Hepatocyte (in vitro differentiated cells): ENCODE data around the gene PTH1R. TPM values are rescaled to one million over a fixed set of nuclear protein-coding genes. Genes with fewer than 3 reads are reported as not detected.

Experiments used
- DNase-seq: peaks from one replicate; pipeline ENCODE4 v3.0.0-alpha.2; 2016; ENCODE audit warnings: low spot score
- H2AFZ ChIP-seq: fragments of 200-600 bp; sonication (generic); 2 replicates; pipeline ENCODE4 v1.6.0; 2016; ENCODE audit warnings: antibody characterized with exemption, mild to moderate bottlenecking
- H3K27ac ChIP-seq: fragments of 200-600 bp; sonication (generic); 2 replicates; pipeline ENCODE4 v1.5.1; 2016; ENCODE audit warnings: mild to moderate bottlenecking
- H3K27me3 ChIP-seq: fragments of 200-600 bp; sonication (generic); 2 replicates; pipeline ENCODE4 v1.6.1; 2016
- H3K36me3 ChIP-seq: fragments of 200-600 bp; sonication (generic); replicated peaks from 2 replicates; pipeline ENCODE4 v1.5.1; 2016; ENCODE audit warnings: low read depth; ENCODE audit not compliant: insufficient read depth
- H3K4me1 ChIP-seq: fragments of 200-600 bp; sonication (generic); 2 replicates; pipeline ENCODE4 v1.5.1; 2016; ENCODE audit warnings: mild to moderate bottlenecking, moderate library complexity; ENCODE audit not compliant: insufficient read depth
- H3K4me2 ChIP-seq: fragments of 200-600 bp; sonication (generic); 2 replicates; pipeline ENCODE4 v1.6.0; 2016
- H3K4me3 ChIP-seq: fragments of 200-600 bp; sonication (generic); 2 replicates; pipeline ENCODE4 v1.5.1; 2016; ENCODE audit warnings: mild to moderate bottlenecking
- H3K79me2 ChIP-seq: fragments of 200-600 bp; sonication (generic); 2 replicates; pipeline ENCODE4 v1.6.0; 2017; ENCODE audit warnings: mild to moderate bottlenecking
- H3K9me2 ChIP-seq: fragments of 200-600 bp; sonication (generic); replicated peaks from 2 replicates; pipeline ENCODE4 v1.6.0; 2017; ENCODE audit warnings: mild to moderate bottlenecking; ENCODE audit not compliant: insufficient read depth
- H3K9me3 ChIP-seq: fragments of 200-600 bp; sonication (generic); 2 replicates; pipeline ENCODE4 v1.5.1; 2016; ENCODE audit warnings: low read depth, mild to moderate bottlenecking
- H4K20me1 ChIP-seq: fragments of 200-600 bp; sonication (generic); 2 replicates; pipeline ENCODE4 v1.6.0; 2016; ENCODE audit warnings: mild to moderate bottlenecking; ENCODE audit not compliant: insufficient read depth, poor library complexity, severe bottlenecking
- CTCF ChIP-seq: fragments of 200-600 bp; sonication (generic); IDR thresholded peaks from 2 replicates; pipeline ENCODE4 v1.5.1; 2016; ENCODE audit warnings: antibody characterized with exemption, mild to moderate bottlenecking; ENCODE audit not compliant: poor library complexity
- EZH2 ChIP-seq: fragments of 200-600 bp; sonication (generic); IDR thresholded peaks from 2 replicates; pipeline ENCODE4 v1.6.1; 2016; ENCODE audit warnings: antibody characterized with exemption, mild to moderate bottlenecking, borderline replicate concordance
- EZH2phosphoT487 ChIP-seq: fragments of 200-600 bp; sonication (generic); IDR thresholded peaks from one replicate; pipeline ENCODE4 v1.6.1; 2018; ENCODE audit warnings: antibody characterized with exemption, mild to moderate bottlenecking, low read depth, moderate library complexity; ENCODE audit not compliant: unreplicated experiment, severe bottlenecking
- WGBS: methylation state at CpG from one replicate; pipeline ENCODE4 v1.1.6; 2016; ENCODE audit warnings: low lambda C conversion rate; ENCODE audit errors: missing lambda C conversion rate; 5-methylcytosine and 5-hydroxymethylcytosine counted together
- polyA plus RNA-seq: library from polyadenylated mRNA; unstranded; fragments of >200 nt; fragmentation: Nextera tagmentation; extraction: Ambion mirVana; gene quantifications from 2 replicates; pipeline ENCODE4 v1.2.1, GENCODE V29; 2016
- total RNA-seq: library from RNA; depleted of rRNA; stranded (reverse); fragments of >200 nt; gene quantifications from 2 replicates; pipeline ENCODE4 v1.2.3, GENCODE V29; 2014

Gene PTH1R
- total and polyA plus RNA-seq, 2 experiments from 2014 or later = 14.5 to 31.0 TPM

DNA sequence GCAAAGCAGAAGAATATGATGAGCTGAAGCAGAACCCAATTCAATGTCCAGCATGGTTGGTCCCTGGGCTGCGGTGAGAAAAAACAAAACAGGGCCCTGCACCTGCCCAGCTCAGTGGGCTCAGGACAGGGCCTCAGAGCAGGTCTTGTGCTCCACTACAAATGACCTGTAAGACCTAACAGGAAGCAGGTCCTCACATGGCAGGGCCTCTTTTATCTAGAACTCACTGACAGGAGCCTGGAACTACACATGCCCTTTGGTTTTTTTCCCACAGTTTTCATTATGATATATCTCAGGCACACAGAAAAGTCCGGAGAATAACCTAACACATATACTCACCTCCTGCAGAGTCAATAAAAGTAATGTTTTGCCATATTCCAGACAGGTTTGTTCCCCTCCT lies 60.6 kb downstream of the PTH1R start:
- Histone ChIP-seq H3K36me3 (no peaks in the 10 kb centered on the region), H4K20me1 (peaks cover under 1% of the 10 kb centered on the region), H3K27ac (peak overlapping the region; percentile 67), H2AFZ (no peak overlapping the region), H3K4me1 (peaks cover 84% of the 10 kb centered on the region), H3K4me3 (no peak overlapping the region), H3K9me2 (no peaks in the 10 kb centered on the region), H3K4me2 (no peak overlapping the region), H3K27me3 (no peaks in the 10 kb centered on the region), H3K9me3 (no peaks in the 10 kb centered on the region), H3K79me2 (peaks cover 89% of the 10 kb centered on the region)
- DNase-seq = no peak
- WGBS = 90% methylated on average over 2 of the region's 2 CpGs
- TF ChIP-seq EZH2 = no peak
- no peak for TF ChIP-seq EZH2phosphoT487
- TF ChIP-seq CTCF = no peak

DNA sequence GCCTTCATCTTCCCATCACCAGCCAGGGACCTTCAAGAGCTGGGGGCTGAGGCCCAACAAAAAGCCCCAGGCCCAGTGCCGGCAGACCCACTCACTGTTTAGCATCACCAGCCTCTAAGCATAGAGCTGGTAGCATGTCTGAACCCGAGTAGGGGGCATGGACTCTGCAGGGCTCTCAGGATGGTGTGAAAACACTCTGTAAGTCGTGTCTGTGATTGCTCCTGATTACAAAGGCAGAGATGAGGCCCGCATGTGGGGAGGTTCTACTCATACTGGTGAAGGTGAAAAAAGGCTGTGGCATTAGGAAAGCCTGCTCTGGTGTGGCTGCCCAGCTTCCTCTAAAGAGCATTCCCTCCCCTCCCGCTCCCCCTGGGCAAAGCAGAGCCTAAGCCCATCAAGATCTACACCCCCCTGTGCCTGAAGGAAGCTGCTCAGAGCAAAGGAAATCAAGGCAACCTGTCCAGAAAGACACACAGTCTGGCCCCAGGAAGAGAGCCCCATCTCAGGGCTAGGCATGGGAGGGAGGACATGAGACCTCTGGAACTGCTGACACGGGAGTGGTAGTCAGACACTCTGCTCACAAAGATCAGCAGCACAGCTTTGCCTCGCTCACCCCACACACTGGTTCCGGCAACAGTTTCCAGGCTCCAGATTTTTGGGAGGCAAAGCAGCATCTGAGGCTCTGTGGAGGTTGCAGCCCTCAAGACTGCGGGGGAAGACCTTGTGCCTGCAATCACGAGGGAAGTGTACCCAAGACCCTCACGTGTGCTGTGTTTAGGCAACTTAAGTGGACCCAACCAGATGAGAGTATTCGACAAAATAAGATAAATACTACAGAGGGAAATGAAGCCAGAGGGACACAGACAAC lies 62.3 kb downstream of the PTH1R start:
- Histone ChIP-seq H3K9me2 (no peaks in the 10 kb centered on the region), H4K20me1 (peaks cover 3% of the 10 kb centered on the region), H3K4me2 (no peak overlapping the region), H3K27me3 (no peaks in the 10 kb centered on the region), H3K4me3 (no peak overlapping the region), H3K36me3 (no peaks in the 10 kb centered on the region), H3K9me3 (no peaks in the 10 kb centered on the region), H3K27ac (peak overlapping the region; percentile 44), H3K79me2 (peaks cover 81% of the 10 kb centered on the region), H2AFZ (no peak overlapping the region), H3K4me1 (peaks cover 80% of the 10 kb centered on the region)
- no peak for DNase-seq
- 84% methylated on average over 12 of the region's 12 CpGs for WGBS
- no peak for TF ChIP-seq EZH2
- no peak for TF ChIP-seq CTCF
- TF ChIP-seq EZH2phosphoT487 = no peak

DNA sequence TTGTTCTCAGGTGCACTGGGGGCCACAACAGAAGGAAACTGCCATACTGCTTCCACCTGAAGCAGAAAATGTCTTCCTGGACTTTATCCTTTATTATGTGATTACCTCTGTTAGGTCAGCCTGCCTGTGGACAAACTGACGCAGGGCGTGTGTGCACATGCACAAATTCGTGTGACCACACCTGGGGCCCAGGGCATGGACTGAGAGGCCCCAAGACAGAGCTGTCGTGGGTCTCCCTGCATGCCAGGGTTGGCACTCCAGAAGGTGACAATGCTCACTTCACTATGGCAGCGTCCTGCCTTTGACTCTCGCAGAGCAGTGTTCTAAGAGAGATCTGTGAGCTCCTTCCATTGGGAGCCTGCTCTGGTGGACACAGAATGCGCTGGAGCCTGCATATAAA lies 64.6 kb downstream of the PTH1R start:
- Histone ChIP-seq H3K9me2 (no peaks in the 10 kb centered on the region), H3K4me2 (peak overlapping the region; percentile 66), H4K20me1 (peaks cover 3% of the 10 kb centered on the region), H3K27ac (peak overlapping the region; percentile 99), H3K4me1 (peaks cover 85% of the 10 kb centered on the region), H3K9me3 (no peaks in the 10 kb centered on the region), H3K27me3 (no peaks in the 10 kb centered on the region), H3K4me3 (no peak overlapping the region), H3K36me3 (no peaks in the 10 kb centered on the region), H3K79me2 (peaks cover 89% of the 10 kb centered on the region), H2AFZ (no peak overlapping the region)
- WGBS = 78% methylated on average over 7 of the region's 7 CpGs
- no peak for TF ChIP-seq CTCF
- TF ChIP-seq EZH2 = no peak
- no peak for TF ChIP-seq EZH2phosphoT487
- DNase-seq = no peak
